GM12878 (cell line): ENCODE data around the gene GOLGA7B. TPM values are rescaled to one million over a fixed set of nuclear protein-coding genes. Genes with fewer than 3 reads are reported as not detected.

Experiments used
- ATAC-seq: fragments of 200-7000 bp; cut with Tn5 transposase; 3 replicates; pipeline ENCODE4 v1.9.1; 2020; ENCODE audit warnings: mild to moderate bottlenecking, moderate library complexity
- BruUV-seq: library from RNA; stranded (reverse); fragments of 400-500 nt; replicated peaks from 2 replicates; lab custom pipeline; 2021; lab: Mats Ljungman, UMichigan
- CTCF ChIA-PET: fragments of 300-600 bp; sonication (Branson Sonifier 250); formaldehyde crosslinking; extraction: SDS; loops from one replicate; lab custom pipeline; 2021; ENCODE audit warnings: inconsistent platforms; lab: Yijun Ruan, JAX
- POLR2A ChIA-PET: fragments of 350-600 bp; formaldehyde crosslinking; extraction: SDS; loops from one replicate; lab custom pipeline; 2021; ENCODE audit warnings: inconsistent platforms; lab: Charles Lee
- RAD21 ChIA-PET: fragments of 300-600 bp; sonication (Branson Sonifier 250); formaldehyde crosslinking; loops from one replicate; lab custom pipeline; 2023; ENCODE audit warnings: antibody characterized with exemption; ENCODE audit not compliant: unreplicated experiment; lab: Charles Lee
- SMC1A ChIA-PET: fragments of 300-600 bp; sonication (Branson Sonifier 250); formaldehyde crosslinking; loops from one replicate; lab custom pipeline; 2023; ENCODE audit not compliant: unreplicated experiment, uncharacterized antibody; lab: Charles Lee
- DNase-seq: peaks from one replicate; pipeline ENCODE4 v3.0.0-alpha.2; 2011; ENCODE audit warnings: low read depth, low spot score
- FAIRE-seq: peaks from 3 replicates; lab custom pipeline; 2011; peaks lifted over from hg19 to GRCh38; lab: Jason Lieb, UNC
- H2AFZ ChIP-seq: 2 replicates; pipeline ENCODE4 v1.6.0; 2011; ENCODE audit warnings: low read depth, low read length, control low read depth; ENCODE audit not compliant: control insufficient read depth
- H3K27ac ChIP-seq: 2 replicates; pipeline ENCODE4 v1.5.1; 2011; ENCODE audit warnings: control low read depth; ENCODE audit not compliant: control insufficient read depth, insufficient read depth
- H3K27me3 ChIP-seq, 2 experiments: replicated peaks in 1 of 2; 2 replicates each; pipeline versions ENCODE4 v1.6.0 to v1.6.1; 2011; ENCODE audit warnings: low read length in 1 of 2; ENCODE audit not compliant: control insufficient read depth in 2 of 2, insufficient read depth in 2 of 2
- H3K36me3 ChIP-seq, 2 experiments: 2 replicates each; pipeline ENCODE4 v1.5.1; 2011; ENCODE audit warnings: low read length in 1 of 2; ENCODE audit not compliant: control insufficient read depth in 2 of 2, insufficient read depth in 2 of 2
- H3K4me1 ChIP-seq: 2 replicates; pipeline ENCODE4 v1.6.1; 2011; ENCODE audit warnings: mild to moderate bottlenecking, low read length, moderate library complexity, mixed read lengths; ENCODE audit not compliant: control insufficient read depth, insufficient read depth
- H3K4me2 ChIP-seq: 2 replicates; pipeline ENCODE4 v1.6.0; 2011; ENCODE audit warnings: control low read depth; ENCODE audit not compliant: control insufficient read depth, insufficient read depth
- H3K4me3 ChIP-seq: fragments of 200-600 bp; sonication (generic); 2 replicates; pipeline ENCODE4 v1.5.1; 2016
- H3K79me2 ChIP-seq: 2 replicates; pipeline ENCODE4 v1.6.0; 2011; ENCODE audit warnings: low read length; ENCODE audit not compliant: control insufficient read depth, insufficient read depth
- H3K9ac ChIP-seq: 2 replicates; pipeline ENCODE4 v1.8.0; 2011; ENCODE audit warnings: low read length, control low read depth, mixed read lengths; ENCODE audit not compliant: control insufficient read depth, insufficient read depth
- H3K9me3 ChIP-seq: replicated peaks from 3 replicates; pipeline ENCODE4 v1.5.1; 2011; ENCODE audit warnings: mild to moderate bottlenecking, low read length; ENCODE audit not compliant: control insufficient read depth, insufficient read depth
- H4K20me1 ChIP-seq: 2 replicates; pipeline ENCODE4 v1.6.0; 2011; ENCODE audit not compliant: control insufficient read depth, insufficient read depth
- CBX3 ChIP-seq: fragments of 200-600 bp; sonication (generic); IDR thresholded peaks from 2 replicates; pipeline ENCODE4 v1.6.1; 2016; ENCODE audit warnings: low read depth, borderline replicate concordance
- DPF2 ChIP-seq: fragments of 450-650 bp; IDR thresholded peaks from 2 replicates; pipeline ENCODE4 v1.6.1; 2017; ENCODE audit warnings: mild to moderate bottlenecking
- FOS ChIP-seq: IDR thresholded peaks from 3 replicates; pipeline ENCODE4 v1.6.1; 2011; ENCODE audit warnings: borderline replicate concordance; ENCODE audit not compliant: insufficient read length; ENCODE audit errors: extremely low read depth
- NFYA ChIP-seq: IDR thresholded peaks from 2 replicates; pipeline ENCODE4 v1.6.1; 2011; ENCODE audit warnings: low read depth, mild to moderate bottlenecking, low read length, improper control_type of control experiment, borderline replicate concordance
- SMAD5 ChIP-seq: IDR thresholded peaks from 2 replicates; pipeline ENCODE4 v1.6.1; 2016; ENCODE audit warnings: antibody characterized with exemption, low read depth
- ZNF207 ChIP-seq: fragments of 450-650 bp; IDR thresholded peaks from 2 replicates; pipeline ENCODE4 v1.6.1; 2014; ENCODE audit warnings: antibody characterized with exemption, mild to moderate bottlenecking, borderline replicate concordance
- ZNF24 ChIP-seq: fragments of 450-650 bp; IDR thresholded peaks from 2 replicates; pipeline ENCODE4 v1.6.1; 2017; ENCODE audit warnings: antibody characterized with exemption, mild to moderate bottlenecking
- WGBS: methylation state at CpG from one replicate; pipeline ENCODE4 v1.1.6; 2016; ENCODE audit warnings: low lambda C conversion rate; ENCODE audit not compliant: insufficient replicate concordance, insufficient coverage; ENCODE audit errors: missing lambda C conversion rate; 5-methylcytosine and 5-hydroxymethylcytosine counted together
- in situ Hi-C: fragments of 300-500 bp; cut with MboI; formaldehyde crosslinking; loops from 9 replicates; pipeline ENCODE4 v1.14.3; 2018; ENCODE audit warnings: mixed read lengths
- intact Hi-C: fragments of 100-400 bp; cut with micrococcal nuclease; formaldehyde crosslinking; loops from one replicate; pipeline ENCODE4 v1.14.2; 2022; ENCODE audit not compliant: unreplicated experiment
- polyA plus RNA-seq, 11 experiments: library from polyadenylated mRNA; depleted of rRNA in 4 of 11; unstranded in 6 of 11; stranded (reverse) in 5 of 11; fragments of >200 nt; fragmentation: Nextera tagmentation in 4 of 11; fragmentation: Illumina TruSeq in 1 of 11; extraction: Ambion mirVana in 4 of 11; extraction: Trizol in 1 of 11; gene quantifications; 1 replicate in 1 of 11; 2 replicates in 10 of 11; pipeline versions ENCODE4 v1.2.1 to v1.2.3, GENCODE V29; 2011 to 2016; ENCODE audit warnings: inconsistent platforms in 2 of 11, missing spikeins in 2 of 11, low read depth in 1 of 11
- total RNA-seq, 4 experiments: library from RNA; depleted of rRNA in 3 of 4; stranded (reverse); fragments of >200 nt in 3 of 4; fragmentation: Illumina TruSeq in 1 of 4; extraction: Trizol in 1 of 4; gene quantifications; 2 replicates each; pipeline versions ENCODE4 v1.2.1 to v1.2.3, GENCODE V29; 2013 to 2021
- TF ChIP-seq, protein P1 (sequence below): IDR thresholded peaks from 2 replicates; pipeline ENCODE4 v1.6.1; 2012; ENCODE audit warnings: low read depth, low read length, improper control_type of control experiment
- TF ChIP-seq, protein P2 (sequence below): IDR thresholded peaks from 2 replicates; pipeline ENCODE4 v1.6.1; 2012; ENCODE audit warnings: low read depth, low read length, improper control_type of control experiment
- TF ChIP-seq, protein P3 (sequence below): fragments of 450-650 bp; IDR thresholded peaks from 2 replicates; pipeline ENCODE4 v1.6.1; 2016; ENCODE audit warnings: mild to moderate bottlenecking
- TF ChIP-seq, protein P4 (sequence below): fragments of 450-650 bp; formaldehyde crosslinking; IDR thresholded peaks from 2 replicates; pipeline ENCODE4 v1.4.0; 2022; ENCODE audit warnings: mild to moderate bottlenecking, moderate library complexity
- TF ChIP-seq, protein P5 (sequence below): fragments of 450-650 bp; IDR thresholded peaks from 2 replicates; pipeline ENCODE4 v1.6.1; 2017; ENCODE audit warnings: borderline replicate concordance
- TF ChIP-seq, protein P6 (sequence below): IDR thresholded peaks from 2 replicates; pipeline ENCODE4 v1.6.1; 2012; ENCODE audit warnings: low read length, inconsistent platforms

GOLGA7B gene
- total and polyA plus RNA-seq, 10 of the 15 experiments (the other 5 are each of a cell fraction or from before 2014, with no cell fraction given): 0.01 to 0.02 (median 0.01) TPM; not detected in 7

DNA sequence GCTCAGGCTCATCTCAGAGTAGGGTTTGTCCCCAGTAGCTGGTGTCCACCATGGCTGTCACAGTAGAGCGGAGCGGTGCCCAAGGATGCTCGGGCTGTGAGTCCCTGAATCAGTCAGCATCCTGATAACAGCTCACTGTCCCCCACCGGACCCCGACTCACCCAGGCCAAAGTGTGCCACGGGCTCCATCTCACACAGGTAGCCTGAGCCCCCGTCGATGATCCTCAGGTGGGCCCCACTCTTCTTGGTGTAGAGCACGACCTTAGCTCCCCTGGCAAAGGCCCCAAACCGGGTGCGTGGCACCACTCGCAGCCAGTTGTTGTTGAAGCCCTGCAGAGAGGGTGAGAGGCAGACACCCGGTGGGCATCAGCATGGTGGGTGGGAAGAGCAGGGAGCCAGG, 45.4 kb downstream of the GOLGA7B start:
- Histone ChIP-seq H4K20me1 (no peaks in the 10 kb centered on the region), H3K27ac (no peak overlapping the region), H3K9me3 (no peaks in the 10 kb centered on the region), H3K79me2 (no peaks in the 10 kb centered on the region), H3K9ac (no peak overlapping the region), H3K27me3 (peaks cover 0 to 2% of the 10 kb centered on the region in 2 experiments; a peak in 2 of 4 replicates), H3K4me3 (no peak overlapping the region), H3K4me1 (no peaks in the 10 kb centered on the region), H3K4me2 (no peak overlapping the region), H3K36me3 (no peaks in the 10 kb centered on the region), H2AFZ (no peak overlapping the region)
- no peak for TF ChIP-seq DPF2
- no peak for TF ChIP-seq ZNF207
- TF ChIP-seq CBX3: no peak
- no peak for TF ChIP-seq SMAD5
- TF ChIP-seq, protein P1, sequence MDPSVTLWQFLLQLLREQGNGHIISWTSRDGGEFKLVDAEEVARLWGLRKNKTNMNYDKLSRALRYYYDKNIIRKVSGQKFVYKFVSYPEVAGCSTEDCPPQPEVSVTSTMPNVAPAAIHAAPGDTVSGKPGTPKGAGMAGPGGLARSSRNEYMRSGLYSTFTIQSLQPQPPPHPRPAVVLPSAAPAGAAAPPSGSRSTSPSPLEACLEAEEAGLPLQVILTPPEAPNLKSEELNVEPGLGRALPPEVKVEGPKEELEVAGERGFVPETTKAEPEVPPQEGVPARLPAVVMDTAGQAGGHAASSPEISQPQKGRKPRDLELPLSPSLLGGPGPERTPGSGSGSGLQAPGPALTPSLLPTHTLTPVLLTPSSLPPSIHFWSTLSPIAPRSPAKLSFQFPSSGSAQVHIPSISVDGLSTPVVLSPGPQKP: no peak
- TF ChIP-seq, protein P2, sequence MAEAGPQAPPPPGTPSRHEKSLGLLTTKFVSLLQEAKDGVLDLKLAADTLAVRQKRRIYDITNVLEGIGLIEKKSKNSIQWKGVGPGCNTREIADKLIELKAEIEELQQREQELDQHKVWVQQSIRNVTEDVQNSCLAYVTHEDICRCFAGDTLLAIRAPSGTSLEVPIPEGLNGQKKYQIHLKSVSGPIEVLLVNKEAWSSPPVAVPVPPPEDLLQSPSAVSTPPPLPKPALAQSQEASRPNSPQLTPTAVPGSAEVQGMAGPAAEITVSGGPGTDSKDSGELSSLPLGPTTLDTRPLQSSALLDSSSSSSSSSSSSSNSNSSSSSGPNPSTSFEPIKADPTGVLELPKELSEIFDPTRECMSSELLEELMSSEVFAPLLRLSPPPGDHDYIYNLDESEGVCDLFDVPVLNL: no peak
- TF ChIP-seq ZNF24: no peak
- TF ChIP-seq NFYA: no peak
- TF ChIP-seq, protein P3, sequence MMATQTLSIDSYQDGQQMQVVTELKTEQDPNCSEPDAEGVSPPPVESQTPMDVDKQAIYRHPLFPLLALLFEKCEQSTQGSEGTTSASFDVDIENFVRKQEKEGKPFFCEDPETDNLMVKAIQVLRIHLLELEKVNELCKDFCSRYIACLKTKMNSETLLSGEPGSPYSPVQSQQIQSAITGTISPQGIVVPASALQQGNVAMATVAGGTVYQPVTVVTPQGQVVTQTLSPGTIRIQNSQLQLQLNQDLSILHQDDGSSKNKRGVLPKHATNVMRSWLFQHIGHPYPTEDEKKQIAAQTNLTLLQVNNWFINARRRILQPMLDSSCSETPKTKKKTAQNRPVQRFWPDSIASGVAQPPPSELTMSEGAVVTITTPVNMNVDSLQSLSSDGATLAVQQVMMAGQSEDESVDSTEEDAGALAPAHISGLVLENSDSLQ: no peak
- TF ChIP-seq, protein P4, sequence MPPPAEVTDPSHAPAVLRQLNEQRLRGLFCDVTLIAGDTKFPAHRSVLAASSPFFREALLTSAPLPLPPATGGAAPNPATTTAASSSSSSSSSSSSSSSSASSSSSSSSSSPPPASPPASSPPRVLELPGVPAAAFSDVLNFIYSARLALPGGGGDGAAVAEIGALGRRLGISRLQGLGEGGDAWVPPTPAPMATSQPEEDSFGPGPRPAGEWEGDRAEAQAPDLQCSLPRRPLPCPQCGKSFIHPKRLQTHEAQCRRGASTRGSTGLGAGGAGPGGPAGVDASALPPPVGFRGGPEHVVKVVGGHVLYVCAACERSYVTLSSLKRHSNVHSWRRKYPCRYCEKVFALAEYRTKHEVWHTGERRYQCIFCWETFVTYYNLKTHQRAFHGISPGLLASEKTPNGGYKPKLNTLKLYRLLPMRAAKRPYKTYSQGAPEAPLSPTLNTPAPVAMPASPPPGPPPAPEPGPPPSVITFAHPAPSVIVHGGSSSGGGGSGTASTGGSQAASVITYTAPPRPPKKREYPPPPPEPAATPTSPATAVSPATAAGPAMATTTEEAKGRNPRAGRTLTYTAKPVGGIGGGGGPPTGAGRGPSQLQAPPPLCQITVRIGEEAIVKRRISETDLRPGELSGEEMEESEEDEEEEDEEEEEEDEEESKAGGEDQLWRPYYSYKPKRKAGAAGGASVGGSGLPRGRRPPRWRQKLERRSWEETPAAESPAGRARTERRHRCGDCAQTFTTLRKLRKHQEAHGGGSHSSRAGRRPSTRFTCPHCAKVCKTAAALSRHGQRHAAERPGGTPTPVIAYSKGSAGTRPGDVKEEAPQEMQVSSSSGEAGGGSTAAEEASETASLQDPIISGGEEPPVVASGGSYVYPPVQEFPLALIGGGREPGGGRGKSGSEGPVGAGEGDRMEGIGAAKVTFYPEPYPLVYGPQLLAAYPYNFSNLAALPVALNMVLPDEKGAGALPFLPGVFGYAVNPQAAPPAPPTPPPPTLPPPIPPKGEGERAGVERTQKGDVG (CRISPR knock-in tag): no peak
- TF ChIP-seq, protein P5, sequence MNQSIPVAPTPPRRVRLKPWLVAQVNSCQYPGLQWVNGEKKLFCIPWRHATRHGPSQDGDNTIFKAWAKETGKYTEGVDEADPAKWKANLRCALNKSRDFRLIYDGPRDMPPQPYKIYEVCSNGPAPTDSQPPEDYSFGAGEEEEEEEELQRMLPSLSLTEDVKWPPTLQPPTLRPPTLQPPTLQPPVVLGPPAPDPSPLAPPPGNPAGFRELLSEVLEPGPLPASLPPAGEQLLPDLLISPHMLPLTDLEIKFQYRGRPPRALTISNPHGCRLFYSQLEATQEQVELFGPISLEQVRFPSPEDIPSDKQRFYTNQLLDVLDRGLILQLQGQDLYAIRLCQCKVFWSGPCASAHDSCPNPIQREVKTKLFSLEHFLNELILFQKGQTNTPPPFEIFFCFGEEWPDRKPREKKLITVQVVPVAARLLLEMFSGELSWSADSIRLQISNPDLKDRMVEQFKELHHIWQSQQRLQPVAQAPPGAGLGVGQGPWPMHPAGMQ: no peak
- TF ChIP-seq, protein P6, sequence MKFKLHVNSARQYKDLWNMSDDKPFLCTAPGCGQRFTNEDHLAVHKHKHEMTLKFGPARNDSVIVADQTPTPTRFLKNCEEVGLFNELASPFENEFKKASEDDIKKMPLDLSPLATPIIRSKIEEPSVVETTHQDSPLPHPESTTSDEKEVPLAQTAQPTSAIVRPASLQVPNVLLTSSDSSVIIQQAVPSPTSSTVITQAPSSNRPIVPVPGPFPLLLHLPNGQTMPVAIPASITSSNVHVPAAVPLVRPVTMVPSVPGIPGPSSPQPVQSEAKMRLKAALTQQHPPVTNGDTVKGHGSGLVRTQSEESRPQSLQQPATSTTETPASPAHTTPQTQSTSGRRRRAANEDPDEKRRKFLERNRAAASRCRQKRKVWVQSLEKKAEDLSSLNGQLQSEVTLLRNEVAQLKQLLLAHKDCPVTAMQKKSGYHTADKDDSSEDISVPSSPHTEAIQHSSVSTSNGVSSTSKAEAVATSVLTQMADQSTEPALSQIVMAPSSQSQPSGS: no peak
- TF ChIP-seq FOS: no peak
- CTCF ChIA-PET: no interaction called here
- BruUV-seq: no TSS peak
- DNase-seq: no peak
- POLR2A ChIA-PET: no interaction called here
- RAD21 ChIA-PET: no interaction called here
- SMC1A ChIA-PET: no interaction called here
- FAIRE-seq: no peak
- WGBS: 39% methylated on average over 13 of the region's 13 CpGs
- no peak for ATAC-seq
- in situ Hi-C loops: no loop called here
- intact Hi-C loops: no loop called here
